Panc1 (cell line): Measurements from ENCODE around the gene OSBPL9. TPM values are rescaled to one million over a fixed set of nuclear protein-coding genes. Genes with fewer than 3 reads are reported as not detected.

Source experiments
- ATAC-seq: fragments of 200-7000 bp; cut with Tn5 transposase; 2 replicates; pipeline ENCODE4 v1.9.1; 2020; ENCODE audit warnings: mild to moderate bottlenecking, moderate library complexity
- BruUV-seq: library from RNA; stranded (reverse); fragments of 400-500 nt; replicated peaks from 2 replicates; lab custom pipeline; 2021; lab: Mats Ljungman, UMichigan
- CTCF ChIA-PET: fragments of 300-600 bp; sonication (Branson Sonifier 250); formaldehyde crosslinking; loops from one replicate; lab custom pipeline; 2022; ENCODE audit warnings: antibody characterized with exemption; lab: Charles Lee
- POLR2A ChIA-PET: fragments of 300-600 bp; sonication (Branson Sonifier 250); formaldehyde crosslinking; loops from one replicate; lab custom pipeline; 2022; ENCODE audit warnings: antibody characterized with exemption; lab: Charles Lee
- DNase-seq: peaks from one replicate; pipeline ENCODE4 v3.0.0-alpha.2; 2010; ENCODE audit warnings: low read depth, low spot score
- H3K27ac ChIP-seq: 2 replicates; pipeline ENCODE4 v1.5.1; 2011; ENCODE audit warnings: mild to moderate bottlenecking, low read length, inconsistent platforms
- H3K27me3 ChIP-seq: fragments of 200-500 bp; sonication (Bioruptor generic); 2 replicates; pipeline ENCODE4 v1.6.0; 2014; ENCODE audit warnings: low read length, inconsistent platforms; ENCODE audit not compliant: control insufficient read depth, insufficient read depth
- H3K36me3 ChIP-seq: fragments of 200-500 bp; sonication (Bioruptor generic); 2 replicates; pipeline ENCODE4 v1.5.1; 2014; ENCODE audit warnings: inconsistent platforms, mild to moderate bottlenecking, low read length, moderate library complexity; ENCODE audit not compliant: control insufficient read depth, insufficient read depth
- H3K4me1 ChIP-seq: 2 replicates; pipeline ENCODE4 v1.5.1; 2011; ENCODE audit warnings: inconsistent platforms, mild to moderate bottlenecking, low read length, moderate library complexity; ENCODE audit not compliant: control insufficient read depth, insufficient read depth
- H3K4me3 ChIP-seq, 2 experiments: 2 replicates each; pipeline ENCODE4 v1.5.1; 2011 to 2012; ENCODE audit warnings: low read depth in 2 of 2, low read length in 2 of 2, mild to moderate bottlenecking in 2 of 2, inconsistent platforms in 1 of 2, moderate library complexity in 1 of 2
- H3K9me3 ChIP-seq: fragments of 200-500 bp; sonication (Bioruptor generic); 2 replicates; pipeline ENCODE4 v1.5.1; 2014; ENCODE audit warnings: low read depth, mild to moderate bottlenecking, inconsistent platforms, low read length, moderate library complexity; ENCODE audit not compliant: control insufficient read depth, insufficient read depth
- SIN3A ChIP-seq: IDR thresholded peaks from 2 replicates; pipeline ENCODE4 v1.6.1; 2012; ENCODE audit warnings: low read depth, mild to moderate bottlenecking, low read length, moderate library complexity, borderline replicate concordance; ENCODE audit not compliant: insufficient read depth
- in situ Hi-C: cut with HindIII; loops from 2 replicates; pipeline ENCODE4 v1.10.0; 2016; ENCODE audit warnings: low sequenced_read_pairs, low pct_unique_long_range_greater_than_20kb
- intact Hi-C: fragments of 100-400 bp; cut with micrococcal nuclease; formaldehyde crosslinking; loops from one replicate; pipeline ENCODE4 v1.10.0; 2022; ENCODE audit not compliant: unreplicated experiment
- microRNA-seq: library from miRNA; unstranded; fragments of <30 nt; microRNA quantifications from one replicate; pipeline ENCODE4 v1.1.0, GENCODE V29; 2020; ENCODE audit not compliant: unreplicated experiment
- total RNA-seq: library from RNA; stranded (reverse); gene quantifications from one replicate; pipeline ENCODE4 v1.2.1, GENCODE V29; 2021; ENCODE audit not compliant: unreplicated experiment

The OSBPL9 gene
- total RNA-seq, 1 experiment from 2014 or later = 85.5 TPM

- Histone ChIP-seq H3K27me3 (no peaks in the 10 kb centered on the region), H3K36me3 (peaks cover 20% of the 10 kb centered on the region; the same call in 1 of the 2 replicates), H3K9me3 (no peaks in the 10 kb centered on the region), H3K4me1 (no peaks in the 10 kb centered on the region), H3K4me3 (no peak overlapping the region), H3K27ac (no peak overlapping the region)
- intact Hi-C loops (no loop called here), in situ Hi-C loops (no loop called here)
- POLR2A ChIA-PET = no interaction called here
- CTCF ChIA-PET = no interaction called here
- no TSS peak for BruUV-seq
- TF ChIP-seq SIN3A = no peak
- ATAC-seq (no peak), DNase-seq (no peak)
Observed at GRCh38 chr1:51837243-51837642, 220.4 kb downstream of the OSBPL9 start.

Small RNA genes within 50 kb of the gene (microRNA-seq; reads per million reads assigned to microRNA genes)
- not detected for gene MIR761

Other genes starting within 250 kb of the OSBPL9 start
- 54.4 TPM for gene EPS15, start 97.8 kb upstream of the OSBPL9 start, total RNA-seq